Fibroblast of gingiva (primary cell): ENCODE measurements around the gene EVI5L.

Experiments
- DNase-seq: peaks from one replicate; pipeline ENCODE4 v3.0.0-alpha.2; 2011; ENCODE audit warnings: low read depth

Gene EVI5L

DNA sequence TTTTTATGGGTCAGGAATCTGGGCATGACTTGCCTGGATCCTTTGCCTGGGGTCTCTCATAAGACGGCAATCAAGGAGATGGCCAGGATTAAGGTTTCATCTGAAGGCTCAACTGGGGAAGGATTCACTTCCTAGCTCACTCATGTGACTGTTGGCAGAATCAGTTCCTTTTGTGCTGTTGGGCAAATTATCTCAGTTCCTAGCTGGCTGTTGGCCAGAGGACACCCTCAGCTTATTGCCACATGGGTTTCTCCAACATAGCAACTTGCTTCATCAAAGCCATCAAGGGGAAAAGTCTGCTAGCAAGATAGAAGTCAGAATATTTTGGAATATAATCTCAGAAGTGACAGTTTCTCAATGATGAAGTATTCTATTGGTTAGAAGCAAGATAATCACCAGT, 12.2 kb upstream of the EVI5L start:
- no peak for DNase-seq

DNA sequence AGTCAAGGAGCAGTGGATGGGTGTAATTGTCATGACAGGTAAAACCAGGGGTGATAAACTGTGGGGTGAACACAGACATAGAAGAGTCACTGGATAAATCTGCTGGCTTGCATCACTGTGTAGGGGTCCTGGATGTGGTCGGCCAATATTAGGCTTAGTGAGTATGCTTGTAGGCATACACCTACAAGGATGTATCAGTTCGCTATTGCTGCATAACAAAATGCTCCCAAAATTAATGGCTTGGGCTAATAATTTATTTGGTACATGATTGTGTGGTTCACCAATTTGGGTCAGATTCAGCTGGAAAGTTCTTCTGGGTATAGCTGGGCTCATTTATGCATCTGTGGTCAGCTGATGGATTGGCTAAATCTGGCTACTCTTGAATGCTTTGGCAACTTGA, 11.2 kb upstream of the EVI5L start:
- no peak for DNase-seq

DNA sequence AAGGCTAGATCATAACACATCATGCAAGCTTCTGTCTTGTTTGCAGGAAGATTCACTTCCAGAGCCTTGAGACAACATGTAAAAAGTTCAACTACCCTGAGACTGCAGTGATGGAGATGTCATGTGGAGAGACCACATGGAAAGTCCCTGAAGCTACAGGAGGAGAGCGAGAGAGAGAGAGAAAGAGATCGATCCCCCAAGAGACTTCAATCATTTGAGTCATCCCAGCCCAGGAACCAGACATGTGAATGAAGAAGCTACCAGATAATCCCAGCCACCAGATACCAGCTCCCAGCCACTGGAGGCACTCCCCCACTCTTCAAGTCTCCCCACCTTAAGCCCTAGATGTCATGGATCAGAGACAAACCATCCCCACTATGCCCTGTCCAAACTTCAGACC, 10.7 kb upstream of the EVI5L start:
- DNase-seq = no peak

GRCh38 chr19:7820588-7820987, 9.4 kb upstream of the EVI5L start:
- DNase-seq = no peak

GRCh38 chr19:7822910-7823515, 7.0 kb upstream of the EVI5L start:
- no peak for DNase-seq

GRCh38 chr19:7823686-7824301, 6.2 kb upstream of the EVI5L start:
- no peak for DNase-seq

DNA sequence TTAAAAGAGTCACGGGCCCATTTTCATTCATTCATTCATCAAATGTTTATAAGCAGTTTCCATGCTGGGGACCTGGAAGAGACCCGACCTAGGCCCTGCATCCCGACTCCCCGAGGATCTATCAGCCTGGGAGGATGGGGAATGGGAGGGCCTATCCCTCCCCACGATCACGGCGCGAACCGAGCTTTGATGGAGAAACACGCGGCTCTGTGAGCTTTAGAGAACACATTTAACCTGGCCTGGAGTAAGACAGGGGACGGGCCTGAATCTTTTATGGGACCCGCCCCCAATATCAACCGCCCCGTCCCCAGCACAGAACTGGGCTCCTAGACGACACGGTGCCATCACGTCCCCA, 875 bp upstream of the EVI5L start:
- no peak for DNase-seq

DNA sequence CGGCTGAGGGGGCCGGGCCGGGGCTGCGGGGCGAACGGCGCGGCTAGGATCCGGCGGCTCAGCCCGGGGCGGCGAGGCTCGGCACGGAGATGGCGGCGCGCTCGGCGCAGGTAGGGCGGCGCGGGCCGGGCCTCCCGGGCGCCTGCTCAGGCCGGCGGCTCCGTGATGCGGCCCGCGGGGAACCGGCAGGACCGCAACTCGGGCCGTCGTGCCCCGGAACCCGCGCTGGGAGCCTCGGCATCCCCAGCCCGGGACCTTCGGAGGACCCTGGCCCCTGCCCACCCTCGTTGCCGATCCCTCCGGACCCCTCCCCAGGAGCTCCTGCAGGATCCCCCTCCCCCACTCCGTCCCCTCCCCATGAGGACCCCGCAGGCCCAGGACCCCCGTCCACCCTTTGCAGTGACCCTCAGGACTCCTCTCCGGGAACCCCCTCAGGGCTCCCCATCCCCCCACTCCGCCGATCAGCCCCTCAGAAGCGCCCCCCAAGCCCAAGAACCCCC, 304 bp downstream of the EVI5L start:
- no peak for DNase-seq

- DNase-seq = no peak
These were observed 805 bp downstream of the EVI5L start for GRCh38 chr19:7830823-7831222.

- DNase-seq = peak; percentile 44
These were observed 1.4 kb downstream of the EVI5L start for GRCh38 chr19:7831452-7831851.

- DNase-seq = no peak
These were observed 2.0 kb downstream of the EVI5L start for GRCh38 chr19:7832009-7832408.

DNA sequence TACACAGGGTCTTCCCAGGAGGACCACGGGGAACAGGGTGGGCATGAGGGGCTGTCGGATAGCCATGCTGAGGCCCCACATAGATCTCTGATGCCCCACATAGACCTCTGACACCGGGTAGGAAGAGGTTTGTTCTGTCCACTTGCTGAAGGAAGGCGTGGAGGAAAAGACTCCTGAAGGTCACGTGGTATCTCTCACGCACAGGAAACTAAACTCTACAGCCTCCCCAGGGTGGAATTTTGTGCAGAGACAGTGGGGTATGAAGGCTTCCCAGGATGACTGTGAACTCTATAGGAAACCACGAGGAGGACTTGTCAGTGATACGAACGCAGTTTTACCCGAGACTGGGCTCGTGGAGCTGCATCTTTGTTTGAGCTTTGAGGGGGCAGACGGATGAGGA, 2.8 kb downstream of the EVI5L start:
- DNase-seq = no peak

DNA sequence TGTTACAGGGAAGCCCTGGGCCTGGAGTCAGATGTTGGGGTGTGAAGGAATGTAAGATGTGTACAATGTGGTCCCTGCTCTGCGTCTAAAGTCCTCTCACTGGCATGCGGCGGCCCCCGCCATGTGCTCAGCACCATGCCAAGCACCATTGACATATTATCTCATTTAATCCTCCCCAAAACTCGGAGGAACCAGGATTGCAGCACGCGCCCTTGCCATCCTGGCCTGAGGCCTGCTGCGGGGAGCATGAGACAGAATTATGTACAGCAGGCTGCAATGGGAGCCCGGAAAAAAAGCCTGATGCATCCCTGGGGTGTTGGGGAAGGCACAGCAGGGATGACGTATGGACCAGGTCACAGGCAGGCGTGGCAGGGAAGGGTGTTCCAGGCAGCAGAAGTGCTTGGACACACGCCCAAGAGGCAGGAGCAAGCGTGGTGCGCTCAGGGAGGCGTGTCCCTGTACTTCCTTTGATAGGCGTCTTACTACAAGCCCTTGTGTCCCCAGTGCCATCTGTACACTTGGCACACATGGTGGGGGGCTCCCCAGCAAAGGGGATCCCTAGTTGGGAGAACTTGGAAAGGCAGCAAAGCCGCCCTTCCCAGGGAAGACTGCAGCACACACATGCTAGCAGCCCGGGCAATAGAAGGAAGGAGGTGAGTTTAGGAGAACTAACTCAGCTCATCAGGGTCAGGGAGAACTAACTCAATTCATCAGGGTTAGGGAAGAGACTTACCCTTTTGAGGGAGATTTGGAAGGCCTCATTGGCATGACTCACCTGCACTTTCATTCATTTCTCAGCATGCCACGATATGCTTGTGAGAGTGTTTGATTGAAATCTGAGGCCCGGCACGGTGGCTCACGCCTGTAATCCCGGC, 3.4 kb downstream of the EVI5L start:
- DNase-seq = peak; percentile 33

GRCh38 chr19:7839476-7839875, 9.5 kb downstream of the EVI5L start:
- no peak for DNase-seq

DNA sequence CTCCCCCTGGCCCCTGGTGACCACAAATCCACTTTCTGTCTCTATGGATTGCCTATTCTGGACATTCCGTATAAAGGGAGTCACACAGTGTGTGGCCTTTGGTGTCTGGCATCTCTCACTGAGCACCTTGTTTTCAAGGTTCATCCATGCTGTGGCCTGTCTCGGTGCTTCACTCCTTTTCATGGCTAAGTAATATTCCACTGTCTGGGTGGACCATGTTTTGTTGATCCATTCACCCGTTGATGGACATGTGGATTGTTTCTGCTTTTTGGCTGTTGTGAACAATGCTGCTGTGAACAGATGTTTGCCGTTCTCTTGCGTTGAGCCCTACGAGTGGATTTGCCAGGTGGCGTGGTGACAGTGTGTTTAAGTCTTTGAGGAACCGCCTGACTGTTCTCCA, 10.6 kb downstream of the EVI5L start:
- no peak for DNase-seq

GRCh38 chr19:7841751-7842660, 12.0 kb downstream of the EVI5L start:
- no peak for DNase-seq

DNA sequence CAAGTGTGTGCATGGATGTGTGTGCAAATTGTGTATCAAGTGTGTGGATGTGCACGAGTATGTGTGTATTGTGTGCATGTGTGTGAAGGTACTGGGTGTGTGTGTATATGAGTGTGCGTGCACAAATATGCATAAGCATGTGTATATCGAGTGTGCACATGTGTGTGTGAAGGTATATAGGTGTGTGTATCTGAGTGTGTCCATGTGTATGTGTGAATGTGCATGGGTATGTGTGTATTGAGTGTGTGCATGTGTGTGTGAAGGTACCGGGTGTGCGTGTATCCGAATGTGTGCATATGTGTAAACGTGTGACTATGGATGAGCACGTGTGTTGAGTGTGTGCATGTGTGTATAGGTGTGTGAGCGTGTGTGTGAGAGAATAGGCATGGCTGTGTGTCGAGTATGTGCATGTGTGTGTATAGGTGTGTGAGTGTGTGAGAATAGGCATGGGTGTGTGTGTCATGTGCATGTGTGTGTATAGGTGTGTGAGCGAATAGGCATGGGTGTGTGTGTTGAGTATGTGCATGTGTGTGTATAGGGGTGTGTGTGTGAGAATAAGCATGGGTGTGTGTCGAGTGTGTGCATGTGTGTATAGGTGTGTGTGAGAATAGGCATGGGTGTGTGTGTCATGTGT, 12.8 kb downstream of the EVI5L start:
- no peak for DNase-seq

DNA sequence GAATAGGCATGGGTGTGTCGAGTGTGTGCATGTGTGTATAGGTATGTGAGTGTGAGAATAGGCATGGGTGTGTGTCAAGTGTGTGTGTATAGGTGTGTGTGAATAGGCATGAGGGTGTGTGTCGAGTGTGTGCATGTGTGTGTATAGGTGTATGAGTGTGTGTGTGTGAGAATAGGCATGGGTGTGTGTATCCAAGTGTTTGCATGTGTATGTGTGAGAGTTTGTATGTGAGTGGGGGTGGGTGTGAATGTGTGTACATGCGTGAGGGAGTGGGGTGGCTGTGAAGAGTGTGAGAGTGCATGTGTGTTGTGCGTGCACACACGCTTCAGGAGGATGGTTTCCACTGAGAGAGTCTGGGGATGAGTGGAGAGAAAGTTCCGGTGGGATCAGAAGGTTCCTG, 13.5 kb downstream of the EVI5L start:
- DNase-seq = no peak

DNA sequence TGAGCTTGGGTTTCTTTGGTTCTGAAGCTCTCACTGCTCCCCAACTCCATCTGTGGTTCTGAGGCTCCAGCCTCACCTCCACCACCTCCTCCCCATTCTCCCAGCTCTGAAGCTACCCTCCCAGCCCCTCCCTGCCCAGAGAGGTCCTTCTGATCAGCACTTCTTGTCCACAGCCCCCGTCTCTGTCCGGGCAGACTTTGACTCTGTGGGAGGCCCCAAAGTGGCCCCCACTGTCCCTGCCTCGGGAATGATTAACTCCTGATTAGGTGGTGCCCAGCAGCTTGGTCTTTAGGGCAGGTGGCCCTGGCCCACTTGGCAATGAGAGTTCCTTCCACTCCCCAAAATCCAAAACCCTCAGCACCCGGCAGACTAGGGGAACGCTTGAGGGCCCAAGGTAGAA, 14.4 kb downstream of the EVI5L start:
- DNase-seq = no peak

- DNase-seq = no peak
These were observed 14.9 kb downstream of the EVI5L start for GRCh38 chr19:7844951-7845350.

GRCh38 chr19:7845390-7846154, 15.6 kb downstream of the EVI5L start:
- no peak for DNase-seq
